Measurements from ENCODE around the gene ZNF148.

Gene ZNF148

DNA sequence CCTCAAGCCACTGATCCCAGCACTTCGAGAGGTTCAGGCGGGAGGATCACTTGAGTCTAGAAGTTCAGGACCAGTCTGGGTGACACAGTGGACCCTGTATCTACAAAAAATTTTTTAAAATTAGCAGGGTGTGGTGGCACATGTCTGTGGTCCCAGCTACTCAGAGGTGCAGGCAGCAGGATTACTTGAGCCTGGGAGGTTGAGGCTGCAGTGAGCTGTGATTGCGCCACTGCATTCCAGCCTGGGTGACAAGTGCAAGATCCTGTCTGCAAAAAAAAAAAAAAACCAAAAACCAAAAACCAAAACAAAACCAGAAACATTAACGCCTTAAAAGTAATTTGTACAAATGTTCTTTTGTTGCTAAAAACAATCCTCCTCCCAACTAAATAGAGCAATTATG, 134.6 kb downstream of the ZNF148 start:
- Histone ChIP-seq H3K4me1 (ENCODE audit: control insufficient read depth, insufficient read depth, low read length) (no peaks in the 10 kb centered on the region), H3K4me3 (ENCODE audit: low read depth, low read length) (no peak overlapping the region), H3K9me3 (ENCODE audit: control insufficient read depth, insufficient read depth, low read depth, low read length) (no peaks in the 10 kb centered on the region), H3K27ac (ENCODE audit: extremely low read depth, low read depth, low read length) (no peak overlapping the region), H3K36me3 (ENCODE audit: control insufficient read depth in 2 of 2, insufficient read depth in 1 of 2, low read length in 2 of 2) (no peaks in the 10 kb centered on the region)
- TF ChIP-seq, protein P1, sequence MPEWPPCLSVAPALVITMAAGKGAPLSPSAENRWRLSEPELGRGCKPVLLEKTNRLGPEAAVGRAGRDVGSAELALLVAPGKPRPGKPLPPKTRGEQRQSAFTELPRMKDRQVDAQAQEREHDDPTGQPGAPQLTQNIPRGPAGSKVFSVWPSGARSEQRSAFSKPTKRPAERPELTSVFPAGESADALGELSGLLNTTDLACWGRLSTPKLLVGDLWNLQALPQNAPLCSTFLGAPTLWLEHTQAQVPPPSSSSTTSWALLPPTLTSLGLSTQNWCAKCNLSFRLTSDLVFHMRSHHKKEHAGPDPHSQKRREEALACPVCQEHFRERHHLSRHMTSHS (tag by site-specific recombination; IDR thresholded peaks at IDR 0.05) = no peak
- TF ChIP-seq ZFP37 (tag by site-specific recombination; IDR thresholded peaks at IDR 0.05) = no peak
- TF ChIP-seq, protein P2, sequence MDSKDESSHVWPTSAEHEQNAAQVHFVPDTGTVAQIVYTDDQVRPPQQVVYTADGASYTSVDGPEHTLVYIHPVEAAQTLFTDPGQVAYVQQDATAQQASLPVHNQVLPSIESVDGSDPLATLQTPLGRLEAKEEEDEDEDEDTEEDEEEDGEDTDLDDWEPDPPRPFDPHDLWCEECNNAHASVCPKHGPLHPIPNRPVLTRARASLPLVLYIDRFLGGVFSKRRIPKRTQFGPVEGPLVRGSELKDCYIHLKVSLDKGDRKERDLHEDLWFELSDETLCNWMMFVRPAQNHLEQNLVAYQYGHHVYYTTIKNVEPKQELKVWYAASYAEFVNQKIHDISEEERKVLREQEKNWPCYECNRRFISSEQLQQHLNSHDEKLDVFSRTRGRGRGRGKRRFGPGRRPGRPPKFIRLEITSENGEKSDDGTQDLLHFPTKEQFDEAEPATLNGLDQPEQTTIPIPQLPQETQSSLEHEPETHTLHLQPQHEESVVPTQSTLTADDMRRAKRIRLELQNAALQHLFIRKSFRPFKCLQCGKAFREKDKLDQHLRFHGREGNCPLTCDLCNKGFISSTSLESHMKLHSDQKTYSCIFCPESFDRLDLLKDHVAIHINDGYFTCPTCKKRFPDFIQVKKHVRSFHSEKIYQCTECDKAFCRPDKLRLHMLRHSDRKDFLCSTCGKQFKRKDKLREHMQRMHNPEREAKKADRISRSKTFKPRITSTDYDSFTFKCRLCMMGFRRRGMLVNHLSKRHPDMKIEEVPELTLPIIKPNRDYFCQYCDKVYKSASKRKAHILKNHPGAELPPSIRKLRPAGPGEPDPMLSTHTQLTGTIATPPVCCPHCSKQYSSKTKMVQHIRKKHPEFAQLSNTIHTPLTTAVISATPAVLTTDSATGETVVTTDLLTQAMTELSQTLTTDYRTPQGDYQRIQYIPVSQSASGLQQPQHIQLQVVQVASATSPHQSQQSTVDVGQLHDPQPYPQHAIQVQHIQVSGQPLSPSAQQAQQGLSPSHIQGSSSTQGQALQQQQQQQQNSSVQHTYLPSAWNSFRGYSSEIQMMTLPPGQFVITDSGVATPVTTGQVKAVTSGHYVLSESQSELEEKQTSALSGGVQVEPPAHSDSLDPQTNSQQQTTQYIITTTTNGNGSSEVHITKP (tag by site-specific recombination; IDR thresholded peaks at IDR 0.05) = no peak
- no peak for TF ChIP-seq ZNF830 (tag by site-specific recombination; IDR thresholded peaks at IDR 0.05; ENCODE audit: low read depth)
- TF ChIP-seq, protein P3, sequence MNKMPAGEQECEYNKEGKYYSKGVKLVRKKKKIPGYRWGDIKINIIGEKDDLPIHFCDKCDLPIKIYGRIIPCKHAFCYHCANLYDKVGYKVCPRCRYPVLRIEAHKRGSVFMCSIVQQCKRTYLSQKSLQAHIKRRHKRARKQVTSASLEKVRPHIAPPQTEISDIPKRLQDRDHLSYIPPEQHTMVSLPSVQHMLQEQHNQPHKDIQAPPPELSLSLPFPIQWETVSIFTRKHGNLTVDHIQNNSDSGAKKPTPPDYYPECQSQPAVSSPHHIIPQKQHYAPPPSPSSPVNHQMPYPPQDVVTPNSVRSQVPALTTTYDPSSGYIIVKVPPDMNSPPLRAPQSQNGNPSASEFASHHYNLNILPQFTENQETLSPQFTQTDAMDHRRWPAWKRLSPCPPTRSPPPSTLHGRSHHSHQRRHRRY (tag by site-specific recombination; IDR thresholded peaks at IDR 0.05) = no peak
- no peak for TF ChIP-seq ZNF426 (tag by site-specific recombination; IDR thresholded peaks at IDR 0.05)
- TF ChIP-seq, protein P4, sequence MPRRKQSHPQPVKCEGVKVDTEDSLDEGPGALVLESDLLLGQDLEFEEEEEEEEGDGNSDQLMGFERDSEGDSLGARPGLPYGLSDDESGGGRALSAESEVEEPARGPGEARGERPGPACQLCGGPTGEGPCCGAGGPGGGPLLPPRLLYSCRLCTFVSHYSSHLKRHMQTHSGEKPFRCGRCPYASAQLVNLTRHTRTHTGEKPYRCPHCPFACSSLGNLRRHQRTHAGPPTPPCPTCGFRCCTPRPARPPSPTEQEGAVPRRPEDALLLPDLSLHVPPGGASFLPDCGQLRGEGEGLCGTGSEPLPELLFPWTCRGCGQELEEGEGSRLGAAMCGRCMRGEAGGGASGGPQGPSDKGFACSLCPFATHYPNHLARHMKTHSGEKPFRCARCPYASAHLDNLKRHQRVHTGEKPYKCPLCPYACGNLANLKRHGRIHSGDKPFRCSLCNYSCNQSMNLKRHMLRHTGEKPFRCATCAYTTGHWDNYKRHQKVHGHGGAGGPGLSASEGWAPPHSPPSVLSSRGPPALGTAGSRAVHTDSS (tag by site-specific recombination; IDR thresholded peaks at IDR 0.05) = no peak
- TF ChIP-seq, protein P5, sequence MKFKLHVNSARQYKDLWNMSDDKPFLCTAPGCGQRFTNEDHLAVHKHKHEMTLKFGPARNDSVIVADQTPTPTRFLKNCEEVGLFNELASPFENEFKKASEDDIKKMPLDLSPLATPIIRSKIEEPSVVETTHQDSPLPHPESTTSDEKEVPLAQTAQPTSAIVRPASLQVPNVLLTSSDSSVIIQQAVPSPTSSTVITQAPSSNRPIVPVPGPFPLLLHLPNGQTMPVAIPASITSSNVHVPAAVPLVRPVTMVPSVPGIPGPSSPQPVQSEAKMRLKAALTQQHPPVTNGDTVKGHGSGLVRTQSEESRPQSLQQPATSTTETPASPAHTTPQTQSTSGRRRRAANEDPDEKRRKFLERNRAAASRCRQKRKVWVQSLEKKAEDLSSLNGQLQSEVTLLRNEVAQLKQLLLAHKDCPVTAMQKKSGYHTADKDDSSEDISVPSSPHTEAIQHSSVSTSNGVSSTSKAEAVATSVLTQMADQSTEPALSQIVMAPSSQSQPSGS (tag by site-specific recombination; IDR thresholded peaks at IDR 0.05; ENCODE audit: low read depth) = no peak
- no peak for TF ChIP-seq ZNF292 (tag by site-specific recombination; IDR thresholded peaks at IDR 0.05; ENCODE audit: borderline replicate concordance, low read depth)
- TF ChIP-seq ZNF670 (tag by site-specific recombination; IDR thresholded peaks at IDR 0.05; ENCODE audit: low read depth) = no peak
- no peak for TF ChIP-seq ZNF24 (tag by site-specific recombination; IDR thresholded peaks at IDR 0.05)
- no peak for TF ChIP-seq ZNF747 (tag by site-specific recombination; IDR thresholded peaks at IDR 0.05)
- TF ChIP-seq, protein P6, sequence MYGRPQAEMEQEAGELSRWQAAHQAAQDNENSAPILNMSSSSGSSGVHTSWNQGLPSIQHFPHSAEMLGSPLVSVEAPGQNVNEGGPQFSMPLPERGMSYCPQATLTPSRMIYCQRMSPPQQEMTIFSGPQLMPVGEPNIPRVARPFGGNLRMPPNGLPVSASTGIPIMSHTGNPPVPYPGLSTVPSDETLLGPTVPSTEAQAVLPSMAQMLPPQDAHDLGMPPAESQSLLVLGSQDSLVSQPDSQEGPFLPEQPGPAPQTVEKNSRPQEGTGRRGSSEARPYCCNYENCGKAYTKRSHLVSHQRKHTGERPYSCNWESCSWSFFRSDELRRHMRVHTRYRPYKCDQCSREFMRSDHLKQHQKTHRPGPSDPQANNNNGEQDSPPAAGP (tag by site-specific recombination; IDR thresholded peaks at IDR 0.05) = no peak
- no peak for TF ChIP-seq ZIC2 (tag by site-specific recombination; IDR thresholded peaks at IDR 0.05)
- TF ChIP-seq ZNF202 (tag by site-specific recombination; IDR thresholded peaks at IDR 0.05; ENCODE audit: borderline replicate concordance) = no peak
- TF ChIP-seq ZNF302 (tag by site-specific recombination; IDR thresholded peaks at IDR 0.05; ENCODE audit: low read depth) = no peak
- TF ChIP-seq GLI4 (tag by site-specific recombination; IDR thresholded peaks at IDR 0.05) = no peak
- TF ChIP-seq MYNN (tag by site-specific recombination; IDR thresholded peaks at IDR 0.05; ENCODE audit: borderline replicate concordance) = no peak
- TF ChIP-seq, protein P7, sequence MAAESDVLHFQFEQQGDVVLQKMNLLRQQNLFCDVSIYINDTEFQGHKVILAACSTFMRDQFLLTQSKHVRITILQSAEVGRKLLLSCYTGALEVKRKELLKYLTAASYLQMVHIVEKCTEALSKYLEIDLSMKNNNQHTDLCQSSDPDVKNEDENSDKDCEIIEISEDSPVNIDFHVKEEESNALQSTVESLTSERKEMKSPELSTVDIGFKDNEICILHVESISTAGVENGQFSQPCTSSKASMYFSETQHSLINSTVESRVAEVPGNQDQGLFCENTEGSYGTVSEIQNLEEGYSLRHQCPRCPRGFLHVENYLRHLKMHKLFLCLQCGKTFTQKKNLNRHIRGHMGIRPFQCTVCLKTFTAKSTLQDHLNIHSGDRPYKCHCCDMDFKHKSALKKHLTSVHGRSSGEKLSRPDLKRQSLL (tag by site-specific recombination; IDR thresholded peaks at IDR 0.05) = no peak
- no peak for TF ChIP-seq ZNF221 (tag by site-specific recombination; IDR thresholded peaks at IDR 0.05; ENCODE audit: borderline replicate concordance)
- CTCF ChIA-PET = no interaction called here
- POLR2A ChIA-PET = interaction anchor here (0.7 kb wide), 1 partner anchor 618 kb away, joined by 3 read pairs; no protein-coding TSS in a partner anchor

Measured in HEK293 (cell line).